ENCODE results near the gene AQP3. TPM values are rescaled to one million over a fixed set of nuclear protein-coding genes. Genes with fewer than 3 reads are reported as not detected.
"Not testable (repeated sequence)": the region's sequence is repeated elsewhere in the genome, so short reads cannot be mapped to it uniquely, and the experiment has no call there.

The AQP3 gene
- total RNA-seq (2014; rRNA removed; shearing (Covaris generic)), result 17.3 and 20.6 TPM in 2 replicates

- Histone ChIP-seq H3K4me1 (peaks cover 17% of the 10 kb centered on the region), H3K27me3 (no peaks in the 10 kb centered on the region), H3K9me3 (replicated peaks) (no peaks in the 10 kb centered on the region), H3K4me3 (peak within 1 kb of the TSS; percentile 64), H3K36me3 (no peaks in the 10 kb centered on the region), H3K27ac (peak within 1 kb of the TSS; percentile 89)
- DNase-seq, result peak; percentile 84
Observed at GRCh38 chr9:33446946-33447798, at the start of gene AQP3. TSS of gene AQP3 (minus strand) at chr9:33447593. CDS start at chr9:33447530, 63 bp downstream.

- H3K36me3 ChIP-seq; H3K27me3 ChIP-seq; H3K27ac ChIP-seq; H3K4me3 ChIP-seq; DNase-seq; H3K4me1 ChIP-seq; H3K9me3 ChIP-seq (replicated peaks): not testable (repeated sequence)
Observed at GRCh38 chr9:33493819-33494218, 46.4 kb upstream of the AQP3 start.

- Histone ChIP-seq H3K4me1 (no peaks in the 10 kb centered on the region), H3K9me3 (replicated peaks) (no peaks in the 10 kb centered on the region), H3K36me3 (no peaks in the 10 kb centered on the region), H3K4me3 (no peak overlapping the region), H3K27me3 (no peaks in the 10 kb centered on the region), H3K27ac (no peak overlapping the region)
- DNase-seq, result no peak
Observed at GRCh38 chr9:33489066-33489465, 41.7 kb upstream of the AQP3 start.

GRCh38 chr9:33485312-33485711 lies 37.9 kb upstream of the AQP3 start:
- H3K9me3 ChIP-seq (replicated peaks); H3K27me3 ChIP-seq; H3K27ac ChIP-seq; H3K4me1 ChIP-seq; H3K4me3 ChIP-seq; H3K36me3 ChIP-seq; DNase-seq: not testable (repeated sequence)

- Histone ChIP-seq H3K27me3 (no peaks in the 10 kb centered on the region), H3K9me3 (replicated peaks) (no peaks in the 10 kb centered on the region), H3K36me3 (no peaks in the 10 kb centered on the region), H3K4me3 (no peak overlapping the region), H3K4me1 (no peaks in the 10 kb centered on the region), H3K27ac (no peak overlapping the region)
- DNase-seq, result no peak
Observed at GRCh38 chr9:33480976-33481375, 33.6 kb upstream of the AQP3 start.

- H3K4me3 ChIP-seq, result no peak overlapping the region
- DNase-seq, result no peak
Observed at GRCh38 chr9:33480106-33480505, 32.7 kb upstream of the AQP3 start.

GRCh38 chr9:33476503-33476902 lies 29.1 kb upstream of the AQP3 start:
- Histone ChIP-seq H3K9me3 (replicated peaks) (no peaks in the 10 kb centered on the region), H3K27ac (no peak overlapping the region), H3K4me1 (no peaks in the 10 kb centered on the region), H3K4me3 (no peak overlapping the region), H3K36me3 (peaks cover 4% of the 10 kb centered on the region; the same call in 1 of the 2 replicates), H3K27me3 (no peaks in the 10 kb centered on the region)
- DNase-seq, result no peak

More at GRCh38 chr9:33480106-33480505, 32.7 kb upstream of the AQP3 start:
- no peak overlapping the region for H3K27ac ChIP-seq
- H3K4me1 ChIP-seq, result no peaks in the 10 kb centered on the region
- H3K36me3 ChIP-seq, result no peaks in the 10 kb centered on the region
- no peaks in the 10 kb centered on the region for H3K27me3 ChIP-seq
- H3K9me3 ChIP-seq (replicated peaks), result no peaks in the 10 kb centered on the region

GRCh38 chr9:33475357-33475756 lies 28.0 kb upstream of the AQP3 start:
- H3K4me1 ChIP-seq, result no peaks in the 10 kb centered on the region
- no peaks in the 10 kb centered on the region for H3K9me3 ChIP-seq (replicated peaks)
- peaks cover 8% of the 10 kb centered on the region; the same call in 1 of the 2 replicates for H3K36me3 ChIP-seq
- H3K4me3 ChIP-seq, result no peak overlapping the region
- no peaks in the 10 kb centered on the region for H3K27me3 ChIP-seq
- DNase-seq, result no peak
- H3K27ac ChIP-seq, result no peak overlapping the region

- H3K36me3 ChIP-seq, result peaks cover 9% of the 10 kb centered on the region; the same call in 1 of the 2 replicates
- peak; percentile 97 to 99 for DNase-seq
- H3K4me3 ChIP-seq, result peak within 1 kb of the TSS; percentile 83
- H3K9me3 ChIP-seq (replicated peaks), result no peaks in the 10 kb centered on the region
- H3K4me1 ChIP-seq, result no peaks in the 10 kb centered on the region
- H3K27me3 ChIP-seq, result no peaks in the 10 kb centered on the region
- H3K27ac ChIP-seq, result peak within 1 kb of the TSS; percentile 18
Observed at GRCh38 chr9:33473643-33474352, 26.4 kb upstream of the AQP3 start, which contains the start of gene NOL6. TSS of gene NOL6 (minus strand) at chr9:33473924. CDS start at chr9:33473842, 82 bp downstream.

- Histone ChIP-seq H3K4me3 (peak overlapping the region; percentile 83), H3K27ac (peak overlapping the region; percentile 18), H3K27me3 (no peaks in the 10 kb centered on the region), H3K4me1 (no peaks in the 10 kb centered on the region), H3K9me3 (replicated peaks) (no peaks in the 10 kb centered on the region), H3K36me3 (peaks cover 14% of the 10 kb centered on the region)
- no peak for DNase-seq
Observed at GRCh38 chr9:33472881-33473615, 25.7 kb upstream of the AQP3 start.

GRCh38 chr9:33472171-33472880 lies 24.9 kb upstream of the AQP3 start:
- no peaks in the 10 kb centered on the region for H3K9me3 ChIP-seq (replicated peaks)
- no peaks in the 10 kb centered on the region for H3K27me3 ChIP-seq
- no peak for DNase-seq
- H3K4me3 ChIP-seq, result no peak overlapping the region
- H3K4me1 ChIP-seq, result no peaks in the 10 kb centered on the region
- H3K27ac ChIP-seq, result no peak overlapping the region
- peaks cover 14% of the 10 kb centered on the region for H3K36me3 ChIP-seq

- no peak overlapping the region for H3K4me3 ChIP-seq
- no peak overlapping the region for H3K27ac ChIP-seq
- H3K4me1 ChIP-seq, result no peaks in the 10 kb centered on the region
- H3K9me3 ChIP-seq (replicated peaks), result no peaks in the 10 kb centered on the region
- peaks cover 21% of the 10 kb centered on the region for H3K36me3 ChIP-seq
- DNase-seq, result no peak
- H3K27me3 ChIP-seq, result no peaks in the 10 kb centered on the region
Observed at GRCh38 chr9:33471361-33471760, 24.0 kb upstream of the AQP3 start.

GRCh38 chr9:33469891-33470290 lies 22.5 kb upstream of the AQP3 start:
- no peak for DNase-seq
- Histone ChIP-seq H3K4me1 (no peaks in the 10 kb centered on the region), H3K27ac (no peak overlapping the region), H3K9me3 (replicated peaks) (no peaks in the 10 kb centered on the region), H3K4me3 (no peak overlapping the region), H3K36me3 (peaks cover 33% of the 10 kb centered on the region), H3K27me3 (no peaks in the 10 kb centered on the region)

Data from SJCRH30 (cell line).